ENCODE measurements around the gene SENP1.

The SENP1 gene

GRCh38 chr12:48067250-48067938 is 38.5 kb downstream of the SENP1 start:
- H3K36me3 ChIP-seq (ENCODE audit: control insufficient read depth, insufficient read depth, low read length) = peaks cover 73% of the 10 kb centered on the region
- H3K4me1 ChIP-seq (ENCODE audit: control insufficient read depth, insufficient read depth, low read length) = no peaks in the 10 kb centered on the region
- no peaks in the 10 kb centered on the region for H3K9me3 ChIP-seq (ENCODE audit: control insufficient read depth, insufficient read depth, low read length)
- H3K9ac ChIP-seq (ENCODE audit: low read depth, low read length) = no peak overlapping the region
- no peak overlapping the region for H3K27ac ChIP-seq (ENCODE audit: low read depth, low read length)
- H3K27me3 ChIP-seq (ENCODE audit: control insufficient read depth, insufficient read depth, low read length) = no peaks in the 10 kb centered on the region
- no peak overlapping the region for H3K4me3 ChIP-seq (ENCODE audit: low read depth, low read length)

- H3K27ac ChIP-seq (ENCODE audit: low read depth, low read length) = no peak overlapping the region
- no peaks in the 10 kb centered on the region for H3K4me1 ChIP-seq (ENCODE audit: control insufficient read depth, insufficient read depth, low read length)
- H3K4me3 ChIP-seq (ENCODE audit: low read depth, low read length) = no peak overlapping the region
- peaks cover 76% of the 10 kb centered on the region for H3K36me3 ChIP-seq (ENCODE audit: control insufficient read depth, insufficient read depth, low read length)
- no peak overlapping the region for H3K9ac ChIP-seq (ENCODE audit: low read depth, low read length)
- H3K27me3 ChIP-seq (ENCODE audit: control insufficient read depth, insufficient read depth, low read length) = no peaks in the 10 kb centered on the region
- H3K9me3 ChIP-seq (ENCODE audit: control insufficient read depth, insufficient read depth, low read length) = no peaks in the 10 kb centered on the region
Observed at GRCh38 chr12:48065041-48065440, 40.8 kb downstream of the SENP1 start.

GRCh38 chr12:48063530-48063929 is 42.3 kb downstream of the SENP1 start:
- Histone ChIP-seq H3K27ac (ENCODE audit: low read depth, low read length) (no peak overlapping the region), H3K4me3 (ENCODE audit: low read depth, low read length) (no peak overlapping the region), H3K27me3 (ENCODE audit: control insufficient read depth, insufficient read depth, low read length) (no peaks in the 10 kb centered on the region), H3K4me1 (ENCODE audit: control insufficient read depth, insufficient read depth, low read length) (no peaks in the 10 kb centered on the region), H3K9me3 (ENCODE audit: control insufficient read depth, insufficient read depth, low read length) (no peaks in the 10 kb centered on the region), H3K9ac (ENCODE audit: low read depth, low read length) (no peak overlapping the region), H3K36me3 (ENCODE audit: control insufficient read depth, insufficient read depth, low read length) (peaks cover 87% of the 10 kb centered on the region)

GRCh38 chr12:48061938-48062719 is 43.8 kb downstream of the SENP1 start:
- Histone ChIP-seq H3K9me3 (ENCODE audit: control insufficient read depth, insufficient read depth, low read length) (no peaks in the 10 kb centered on the region), H3K4me3 (ENCODE audit: low read depth, low read length) (no peak overlapping the region), H3K27me3 (ENCODE audit: control insufficient read depth, insufficient read depth, low read length) (no peaks in the 10 kb centered on the region), H3K4me1 (ENCODE audit: control insufficient read depth, insufficient read depth, low read length) (no peaks in the 10 kb centered on the region), H3K36me3 (ENCODE audit: control insufficient read depth, insufficient read depth, low read length) (peaks cover 89% of the 10 kb centered on the region), H3K27ac (ENCODE audit: low read depth, low read length) (no peak overlapping the region), H3K9ac (ENCODE audit: low read depth, low read length) (no peak overlapping the region)

- H3K4me3 ChIP-seq (ENCODE audit: low read depth, low read length) = no peak overlapping the region
Observed at GRCh38 chr12:48060474-48060873, 45.4 kb downstream of the SENP1 start.

GRCh38 chr12:48058771-48059170 is 47.1 kb downstream of the SENP1 start:
- no peaks in the 10 kb centered on the region for H3K4me1 ChIP-seq (ENCODE audit: control insufficient read depth, insufficient read depth, low read length)

More at GRCh38 chr12:48060474-48060873, 45.4 kb downstream of the SENP1 start:
- H3K9ac ChIP-seq (ENCODE audit: low read depth, low read length) = no peak overlapping the region
- H3K36me3 ChIP-seq (ENCODE audit: control insufficient read depth, insufficient read depth, low read length) = peaks cover 74% of the 10 kb centered on the region
- no peaks in the 10 kb centered on the region for H3K4me1 ChIP-seq (ENCODE audit: control insufficient read depth, insufficient read depth, low read length)
- H3K9me3 ChIP-seq (ENCODE audit: control insufficient read depth, insufficient read depth, low read length) = no peaks in the 10 kb centered on the region
- no peak overlapping the region for H3K27ac ChIP-seq (ENCODE audit: low read depth, low read length)
- H3K27me3 ChIP-seq (ENCODE audit: control insufficient read depth, insufficient read depth, low read length) = no peaks in the 10 kb centered on the region

GRCh38 chr12:48054955-48055821 is 50.7 kb downstream of the SENP1 start:
- Histone ChIP-seq H3K36me3 (ENCODE audit: control insufficient read depth, insufficient read depth, low read length) (peaks cover 26% of the 10 kb centered on the region), H3K9me3 (ENCODE audit: control insufficient read depth, insufficient read depth, low read length) (no peaks in the 10 kb centered on the region), H3K27me3 (ENCODE audit: control insufficient read depth, insufficient read depth, low read length) (no peaks in the 10 kb centered on the region), H3K4me3 (ENCODE audit: low read depth, low read length) (no peak overlapping the region), H3K27ac (ENCODE audit: low read depth, low read length) (no peak overlapping the region), H3K4me1 (ENCODE audit: control insufficient read depth, insufficient read depth, low read length) (no peaks in the 10 kb centered on the region), H3K9ac (ENCODE audit: low read depth, low read length) (no peak overlapping the region)

More at GRCh38 chr12:48058771-48059170, 47.1 kb downstream of the SENP1 start:
- Histone ChIP-seq H3K9ac (ENCODE audit: low read depth, low read length) (no peak overlapping the region), H3K27ac (ENCODE audit: low read depth, low read length) (no peak overlapping the region), H3K9me3 (ENCODE audit: control insufficient read depth, insufficient read depth, low read length) (no peaks in the 10 kb centered on the region), H3K4me3 (ENCODE audit: low read depth, low read length) (no peak overlapping the region), H3K36me3 (ENCODE audit: control insufficient read depth, insufficient read depth, low read length) (peaks cover 62% of the 10 kb centered on the region), H3K27me3 (ENCODE audit: control insufficient read depth, insufficient read depth, low read length) (no peaks in the 10 kb centered on the region)

GRCh38 chr12:48053883-48054282 is 52.0 kb downstream of the SENP1 start:
- H3K9ac ChIP-seq (ENCODE audit: low read depth, low read length) = no peak overlapping the region
- peaks cover 22% of the 10 kb centered on the region for H3K36me3 ChIP-seq (ENCODE audit: control insufficient read depth, insufficient read depth, low read length)
- no peak overlapping the region for H3K27ac ChIP-seq (ENCODE audit: low read depth, low read length)
- no peaks in the 10 kb centered on the region for H3K9me3 ChIP-seq (ENCODE audit: control insufficient read depth, insufficient read depth, low read length)
- no peaks in the 10 kb centered on the region for H3K4me1 ChIP-seq (ENCODE audit: control insufficient read depth, insufficient read depth, low read length)
- no peaks in the 10 kb centered on the region for H3K27me3 ChIP-seq (ENCODE audit: control insufficient read depth, insufficient read depth, low read length)
- H3K4me3 ChIP-seq (ENCODE audit: low read depth, low read length) = no peak overlapping the region

- Histone ChIP-seq H3K9me3 (ENCODE audit: control insufficient read depth, insufficient read depth, low read length) (no peaks in the 10 kb centered on the region), H3K27ac (ENCODE audit: low read depth, low read length) (no peak overlapping the region), H3K36me3 (ENCODE audit: control insufficient read depth, insufficient read depth, low read length) (peaks cover 22% of the 10 kb centered on the region), H3K27me3 (ENCODE audit: control insufficient read depth, insufficient read depth, low read length) (no peaks in the 10 kb centered on the region), H3K4me1 (ENCODE audit: control insufficient read depth, insufficient read depth, low read length) (no peaks in the 10 kb centered on the region), H3K9ac (ENCODE audit: low read depth, low read length) (no peak overlapping the region), H3K4me3 (ENCODE audit: low read depth, low read length) (no peak overlapping the region)
Observed at GRCh38 chr12:48053122-48053521, 52.8 kb downstream of the SENP1 start.

- Histone ChIP-seq H3K27me3 (ENCODE audit: control insufficient read depth, insufficient read depth, low read length) (no peaks in the 10 kb centered on the region), H3K9ac (ENCODE audit: low read depth, low read length) (no peak overlapping the region), H3K27ac (ENCODE audit: low read depth, low read length) (no peak overlapping the region), H3K9me3 (ENCODE audit: control insufficient read depth, insufficient read depth, low read length) (no peaks in the 10 kb centered on the region), H3K36me3 (ENCODE audit: control insufficient read depth, insufficient read depth, low read length) (peaks cover 35% of the 10 kb centered on the region), H3K4me3 (ENCODE audit: low read depth, low read length) (no peak overlapping the region), H3K4me1 (ENCODE audit: control insufficient read depth, insufficient read depth, low read length) (no peaks in the 10 kb centered on the region)
Observed at GRCh38 chr12:48051681-48052080, 54.2 kb downstream of the SENP1 start.
